ENCODE measurements around the gene BNIPL.

BNIPL gene

DNA sequence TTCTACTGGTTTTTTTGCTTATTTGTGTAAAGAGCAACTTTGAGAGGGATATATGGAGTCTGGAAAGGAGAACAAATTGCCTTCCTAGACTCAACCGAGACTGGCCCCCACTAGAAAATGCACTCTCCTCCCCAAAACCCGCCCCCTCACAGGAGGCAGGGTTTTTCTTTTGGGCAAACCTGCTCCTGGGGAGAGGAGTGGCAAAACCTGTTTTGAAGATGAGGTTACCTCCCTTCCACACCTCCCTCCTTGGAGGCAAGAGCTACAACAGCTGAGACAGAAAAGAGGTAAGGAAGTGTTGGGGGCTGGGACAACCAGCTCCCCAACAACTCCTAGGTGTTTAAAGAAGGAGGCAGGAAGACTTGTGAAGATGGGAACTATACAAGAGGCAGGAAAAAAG lies at the start of gene BNIPL:
BNIPL (plus strand) TSS at position 231 of the 400 bp plus-strand sequence; CDS start at position 371, 140 bp downstream.
- DNase-seq, result no peak

- no peak for DNase-seq
These were observed 48.5 kb upstream of the BNIPL start for GRCh38 chr1:150987924-150988323.

- DNase-seq, result no peak
These were observed 43.8 kb upstream of the BNIPL start for GRCh38 chr1:150992626-150993025.

GRCh38 chr1:150994248-150994647 lies 42.1 kb upstream of the BNIPL start:
- DNase-seq, result no peak

GRCh38 chr1:150995460-150995859 lies 40.9 kb upstream of the BNIPL start:
- DNase-seq, result no peak

DNA sequence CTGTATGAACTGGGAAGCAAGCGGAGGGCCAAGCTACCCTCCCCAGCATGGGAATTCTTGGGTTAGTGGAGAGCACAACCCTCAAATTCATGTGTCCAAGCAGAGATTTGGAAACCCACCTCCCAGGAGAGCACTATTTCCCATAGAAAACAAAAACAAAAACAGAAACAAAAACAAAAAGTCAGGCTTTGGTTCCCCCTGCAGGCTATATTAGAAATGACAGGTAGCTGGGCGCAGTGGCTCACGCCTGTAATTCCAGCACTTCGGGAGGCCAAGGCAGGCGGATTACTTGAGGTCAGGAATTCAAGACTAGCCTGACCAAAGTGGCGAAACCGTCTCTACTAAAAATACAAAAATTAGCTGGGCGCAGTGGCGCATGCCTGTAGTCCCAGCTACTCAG lies 40.5 kb upstream of the BNIPL start:
- DNase-seq, result no peak

DNA sequence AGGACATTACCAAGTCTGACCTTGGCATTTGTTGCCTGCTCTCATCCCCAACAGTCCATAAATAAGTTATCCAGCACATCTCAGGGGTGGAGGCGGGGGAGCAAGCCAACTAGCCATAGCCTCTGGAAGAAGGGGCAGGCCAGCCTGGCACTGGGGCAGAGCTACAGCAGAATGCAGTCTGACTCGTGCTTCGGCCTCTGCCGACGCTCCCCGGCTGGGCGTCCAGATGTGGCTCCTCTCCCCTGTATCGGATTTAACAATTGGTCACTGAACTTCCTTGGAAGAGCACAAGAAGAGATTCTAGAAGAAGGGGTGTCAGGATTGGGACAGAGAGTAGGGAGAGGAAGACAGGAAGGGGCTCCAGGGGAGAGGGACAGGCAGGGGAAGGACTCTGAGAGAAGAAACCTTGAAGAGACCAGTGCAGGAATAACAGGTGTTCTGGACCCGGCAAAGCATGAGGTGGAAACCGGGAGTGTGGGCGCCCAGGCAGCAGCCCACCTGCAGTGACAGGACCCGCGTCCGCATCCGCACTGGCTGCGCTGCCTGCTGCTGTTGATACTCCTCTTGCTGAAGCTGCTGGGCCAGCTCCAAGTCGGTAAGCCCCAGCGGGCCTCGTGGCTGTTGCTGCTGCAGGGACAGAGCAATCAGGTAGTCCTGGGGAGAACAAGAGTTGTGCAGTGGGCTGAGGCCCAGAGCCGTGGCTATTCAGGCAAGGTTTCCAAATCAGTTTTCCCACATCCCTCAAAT lies 39.1 kb upstream of the BNIPL start:
- DNase-seq, result no peak

GRCh38 chr1:150997949-150998348 lies 38.4 kb upstream of the BNIPL start:
- DNase-seq, result no peak

- DNase-seq, result peak; percentile 35
These were observed 37.2 kb upstream of the BNIPL start for GRCh38 chr1:150999051-150999674.

DNA sequence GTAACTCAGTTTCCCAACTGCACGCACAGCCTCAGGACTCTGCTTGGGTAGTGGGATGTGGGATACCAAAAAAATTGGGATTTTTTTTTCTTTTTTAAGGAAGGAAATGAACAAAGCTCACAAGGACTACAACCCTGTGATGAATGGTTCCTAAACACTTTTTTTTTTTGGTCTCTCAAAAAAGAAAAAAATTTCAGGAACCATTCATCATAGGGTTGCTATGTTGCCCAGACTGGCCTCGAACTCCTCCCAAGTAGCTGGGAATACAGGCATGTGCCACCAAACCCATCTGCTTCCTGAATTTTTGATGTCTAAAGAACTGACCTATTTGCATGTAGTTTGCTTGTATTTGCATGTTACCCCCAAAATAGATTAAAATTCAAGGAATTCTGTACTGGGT lies 36.5 kb upstream of the BNIPL start:
- no peak for DNase-seq

GRCh38 chr1:151000408-151000807 lies 36.0 kb upstream of the BNIPL start:
- no peak for DNase-seq

DNA sequence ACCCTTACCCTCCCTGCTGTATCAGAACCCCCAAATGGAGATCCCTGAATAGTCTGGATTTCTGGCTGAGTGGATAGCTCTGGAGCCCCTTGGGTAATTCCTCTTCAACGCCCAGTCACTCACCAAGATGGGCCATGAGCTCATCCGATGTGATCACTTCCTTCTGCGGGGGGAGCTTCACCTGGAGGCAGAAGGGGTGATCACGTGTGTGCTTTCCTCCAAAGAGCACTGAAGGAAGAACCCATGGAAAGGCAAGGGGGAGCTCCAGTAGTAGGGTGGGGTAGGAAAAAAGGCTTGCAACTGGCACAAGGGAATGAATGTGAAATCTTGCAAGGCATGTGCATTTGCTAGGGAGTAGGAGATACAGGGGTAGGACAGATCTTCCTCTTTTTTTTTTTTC lies 34.8 kb upstream of the BNIPL start:
- DNase-seq, result no peak

- no peak for DNase-seq
These were observed 34.3 kb upstream of the BNIPL start for GRCh38 chr1:151002051-151002450.

- DNase-seq, result no peak
These were observed 33.8 kb upstream of the BNIPL start for GRCh38 chr1:151002611-151003010.

DNA sequence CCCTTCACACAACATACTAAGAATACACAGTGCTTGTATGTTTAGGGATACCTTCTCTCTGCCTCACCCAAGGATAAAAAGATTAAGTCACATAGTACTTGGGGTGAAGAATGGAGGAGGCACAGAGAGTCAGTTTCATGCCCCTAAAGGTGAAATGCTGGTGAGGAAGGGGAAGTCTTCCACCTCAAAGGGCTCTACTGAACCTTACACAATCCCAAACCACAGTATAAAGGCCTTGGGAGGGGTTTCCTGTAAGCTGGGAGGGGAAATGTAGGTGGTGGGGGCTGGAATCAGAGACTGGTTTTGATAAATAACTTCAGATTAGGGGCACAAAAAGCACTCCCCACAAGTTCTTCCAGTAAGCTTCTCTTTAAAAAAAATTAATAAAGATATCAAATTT lies 33.2 kb upstream of the BNIPL start:
- no peak for DNase-seq

DNA sequence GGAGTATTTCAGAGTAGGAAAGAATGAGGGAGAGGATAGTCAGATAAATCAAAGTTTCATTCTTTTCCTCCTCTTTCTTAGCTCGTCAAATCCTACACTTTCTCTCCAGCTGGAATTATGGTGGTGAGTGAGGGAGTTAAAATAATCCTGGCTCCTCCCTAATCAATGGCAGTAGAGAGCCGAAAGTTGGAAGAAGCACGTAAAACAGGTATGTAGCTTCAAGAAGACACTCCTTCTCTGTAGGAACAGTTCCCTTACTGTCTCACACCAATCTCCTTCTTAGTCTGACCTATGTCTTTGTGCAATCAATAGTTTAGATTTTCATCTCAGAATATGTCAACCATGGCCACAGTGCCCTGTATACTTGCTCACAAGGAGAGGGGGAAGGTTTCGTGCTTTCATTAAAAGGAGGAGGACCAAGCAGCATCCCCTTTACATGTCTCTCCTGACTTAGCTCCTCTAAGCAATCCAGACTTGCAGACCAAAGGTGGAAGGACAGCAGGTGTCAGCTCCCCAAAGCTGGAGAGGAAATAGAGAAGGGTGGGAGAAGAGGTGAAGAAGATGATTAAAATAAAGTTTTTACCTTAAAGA lies 30.6 kb upstream of the BNIPL start:
- DNase-seq, result no peak

GRCh38 chr1:151006327-151007052 lies 29.9 kb upstream of the BNIPL start, which contains the start of gene MINDY1:
MINDY1 (minus strand) TSS chr1:151006902; CDS start chr1:151002617, 4,285 bp downstream.
- DNase-seq, result peak; percentile 41

DNA sequence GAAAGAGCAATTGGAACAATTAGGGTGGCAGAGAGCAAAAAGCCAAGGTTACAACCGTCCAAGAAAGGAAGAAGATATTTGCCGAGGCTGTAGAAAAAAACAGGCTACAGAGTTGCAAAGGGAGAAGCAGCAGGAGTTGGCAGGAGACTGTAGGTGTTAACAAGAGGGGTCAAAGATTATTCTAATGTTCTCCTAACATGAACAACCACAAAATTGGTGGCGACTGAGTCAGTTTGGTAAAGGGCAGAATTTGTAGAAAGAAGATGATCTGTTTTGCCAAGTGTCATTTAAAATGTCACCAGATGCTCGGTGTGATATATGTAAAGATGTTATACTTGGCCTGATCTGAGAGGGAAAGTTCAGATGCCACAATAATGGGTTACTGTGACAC lies 28.5 kb upstream of the BNIPL start:
- DNase-seq, result no peak

DNA sequence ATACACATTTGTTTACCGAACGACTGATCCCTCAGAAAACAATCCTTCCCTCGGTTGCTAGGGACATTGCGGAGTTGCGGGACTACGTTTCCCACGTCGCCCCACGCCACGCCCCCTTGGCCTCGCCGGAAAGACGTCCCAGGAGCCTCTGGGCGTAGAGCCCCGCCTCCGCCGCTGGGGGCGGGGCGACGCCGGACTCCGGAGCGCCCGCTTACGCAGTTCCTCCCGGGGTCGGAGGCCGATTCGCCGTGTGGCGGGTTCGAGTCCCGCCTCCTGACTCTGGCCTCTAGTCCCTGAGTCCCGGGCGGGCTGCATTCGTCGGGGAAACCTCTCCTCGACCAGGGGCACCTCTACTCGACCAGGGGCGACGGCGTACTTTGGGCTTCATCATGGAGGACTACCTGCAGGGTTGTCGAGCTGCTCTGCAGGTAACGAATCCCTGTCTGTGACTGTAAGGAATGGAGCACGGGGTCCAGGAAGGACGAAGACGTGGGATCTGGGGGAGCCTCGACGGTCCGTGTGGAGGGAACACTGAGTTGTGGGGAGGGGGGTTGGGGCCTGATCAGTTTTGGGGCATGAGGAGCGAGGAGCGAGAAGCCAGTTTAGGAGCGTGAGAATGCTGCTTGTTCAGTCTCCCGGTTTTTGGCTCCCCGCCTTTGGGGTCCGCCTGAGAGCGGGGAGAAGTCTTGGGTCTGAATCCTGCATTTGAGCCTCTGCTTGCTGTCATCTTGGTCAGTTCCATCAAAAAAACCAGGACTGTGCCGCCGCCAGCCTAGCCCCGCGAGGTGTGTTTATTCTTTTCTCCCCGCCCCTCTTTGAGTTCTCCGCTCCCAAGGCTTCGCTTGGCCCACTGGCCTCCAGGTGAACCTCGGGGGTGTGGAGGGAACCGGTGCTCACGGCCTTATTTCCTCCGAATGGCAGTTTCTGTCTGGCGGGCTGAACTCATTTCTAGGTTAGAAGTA lies 27.9 kb upstream of the BNIPL start, which contains the start of gene PRUNE1:
PRUNE1 (plus strand) TSS at position 206 of the 962 bp plus-strand sequence; CDS start at position 390, 184 bp downstream.
- DNase-seq, result peak; percentile 96

DNA sequence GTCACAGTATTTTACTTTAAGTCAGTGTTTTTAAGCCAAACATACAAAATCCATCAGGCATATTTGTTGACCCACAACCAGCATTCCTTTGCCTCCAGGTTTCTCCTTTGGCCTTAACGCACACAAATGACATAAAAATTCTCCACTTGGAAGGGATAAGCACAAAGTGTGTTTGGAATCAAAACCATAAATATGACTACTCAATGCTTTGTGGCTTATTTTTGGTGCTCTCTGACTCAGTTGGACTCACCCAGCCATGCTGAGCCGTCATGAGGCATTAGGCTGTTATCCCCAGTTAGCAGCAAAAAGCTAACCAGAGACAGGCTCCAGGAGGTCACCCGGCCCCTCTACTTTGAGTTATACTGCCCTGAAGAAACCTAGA lies 27.2 kb upstream of the BNIPL start:
- DNase-seq, result no peak

DNA sequence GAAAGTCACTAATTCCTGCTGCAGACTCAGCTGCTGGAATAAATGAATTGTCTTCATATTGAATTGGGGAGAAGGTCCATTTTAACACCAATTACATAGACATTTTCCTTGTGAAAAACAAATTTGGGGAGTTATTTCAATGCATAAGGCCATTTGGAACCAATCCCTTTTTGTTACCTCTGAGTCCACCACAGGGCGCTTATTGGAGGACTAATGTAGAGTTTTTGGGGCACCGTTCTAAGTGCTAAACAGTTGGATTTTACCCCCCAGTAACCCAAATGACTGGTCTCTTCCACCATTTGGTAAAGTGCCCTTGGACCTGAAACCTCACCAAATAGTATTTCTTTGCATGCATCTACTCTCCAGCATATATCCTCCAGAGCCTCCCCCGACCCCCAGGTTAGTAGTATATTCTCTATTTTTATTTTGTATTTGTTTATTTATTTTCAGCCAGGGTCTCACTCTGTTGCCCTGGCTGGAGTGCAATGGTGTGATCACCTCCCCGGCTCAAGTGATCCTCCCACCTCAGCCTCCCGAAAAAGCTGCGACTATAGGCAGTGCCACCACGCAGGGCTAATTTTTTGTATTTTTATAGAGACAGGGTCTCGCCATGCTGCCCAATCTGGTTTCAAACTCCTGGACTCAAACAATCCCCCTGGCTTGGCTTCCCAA lies 26.6 kb upstream of the BNIPL start:
- no peak for DNase-seq

DNA sequence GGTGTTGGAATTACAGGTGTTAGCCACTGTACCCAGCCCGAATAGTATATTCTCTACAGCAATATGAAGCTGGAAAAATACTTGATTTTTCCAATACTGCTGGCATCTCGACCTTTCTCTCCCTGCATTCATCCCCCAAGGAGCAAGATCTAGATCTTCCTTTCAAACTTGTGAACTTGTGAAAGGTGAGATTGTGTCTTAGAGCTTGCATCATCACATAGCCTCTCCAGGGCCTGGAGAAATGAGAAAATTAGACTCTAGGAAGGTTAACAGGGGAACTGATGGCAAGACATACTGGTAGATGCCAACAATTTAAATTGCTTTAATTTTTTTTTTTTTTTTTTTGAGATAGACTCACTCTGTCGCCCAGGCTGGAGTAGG lies 26.1 kb upstream of the BNIPL start:
- DNase-seq, result no peak

Measured in T1000 (cell line).